ENCODE results near the gene DYRK1A.

The DYRK1A gene

DNA sequence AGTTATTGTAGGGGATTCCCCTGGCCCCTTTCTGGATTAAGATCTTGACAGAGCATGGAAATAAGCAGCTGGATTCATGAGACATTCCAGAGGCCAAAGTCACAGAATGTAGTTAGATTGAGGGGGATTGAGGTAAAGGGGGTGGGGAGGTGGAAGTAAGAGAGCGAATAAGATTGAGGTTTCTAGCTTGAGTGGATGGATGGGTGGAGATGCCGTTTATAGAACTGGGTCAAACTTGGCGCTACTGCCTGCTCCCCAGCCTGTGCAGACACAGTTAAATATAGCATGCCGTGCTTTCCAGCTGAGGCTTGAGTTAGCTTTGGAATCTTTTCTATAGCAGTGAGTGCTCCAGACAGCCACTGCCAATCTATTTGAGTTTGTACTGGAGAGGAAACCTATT lies 85.7 kb downstream of the DYRK1A start:
- DNase-seq = no peak

DNA sequence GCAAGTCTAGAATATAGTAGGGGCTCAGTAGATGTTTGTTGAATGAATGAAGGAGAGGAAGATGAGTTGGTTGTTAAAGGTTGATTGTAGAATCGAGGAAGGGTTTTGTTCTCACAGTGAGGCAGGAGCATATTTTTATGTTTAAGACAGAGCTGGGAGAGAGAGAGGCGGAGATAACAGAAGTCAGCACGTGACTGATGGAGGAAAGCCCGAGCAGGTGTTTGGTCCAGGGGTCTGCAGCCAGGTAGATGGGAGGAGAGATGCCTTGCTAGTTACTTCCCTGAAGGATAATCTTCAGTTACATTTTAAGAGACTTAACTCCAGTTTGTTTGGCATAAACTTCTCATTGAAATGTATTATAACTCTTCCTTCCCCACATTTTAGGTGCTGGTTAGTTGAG lies 86.8 kb downstream of the DYRK1A start:
- no peak for DNase-seq

DNA sequence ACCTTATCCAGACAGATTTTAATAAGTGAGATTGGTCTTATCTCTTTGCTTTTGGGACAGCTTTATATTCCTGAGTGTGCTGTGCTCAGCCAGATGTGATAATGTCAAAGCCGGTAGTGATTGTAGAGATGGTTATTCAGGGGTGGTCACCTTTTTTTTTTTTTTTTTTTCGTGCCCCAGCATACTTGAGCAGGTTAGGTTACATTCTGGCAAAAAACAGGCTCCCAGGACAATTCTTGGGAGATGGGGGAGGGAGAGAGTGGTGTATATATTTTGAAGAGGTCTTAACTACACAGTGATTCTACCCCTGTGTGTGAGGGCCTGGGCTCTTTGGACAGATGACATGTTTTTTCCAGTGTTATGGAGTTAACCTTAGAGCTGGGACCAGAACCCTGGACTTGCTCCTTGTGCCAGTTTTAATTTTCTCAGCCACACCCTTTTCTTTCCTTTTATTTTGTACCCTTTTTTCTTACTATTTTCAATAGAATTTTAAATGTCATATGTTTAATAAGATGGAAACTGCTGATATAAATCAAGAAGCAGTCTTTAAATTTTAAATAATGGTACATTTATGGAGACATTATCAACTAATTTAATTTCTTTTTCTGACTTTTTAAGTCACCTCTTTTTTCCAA lies 88.4 kb downstream of the DYRK1A start:
- DNase-seq = no peak

DNA sequence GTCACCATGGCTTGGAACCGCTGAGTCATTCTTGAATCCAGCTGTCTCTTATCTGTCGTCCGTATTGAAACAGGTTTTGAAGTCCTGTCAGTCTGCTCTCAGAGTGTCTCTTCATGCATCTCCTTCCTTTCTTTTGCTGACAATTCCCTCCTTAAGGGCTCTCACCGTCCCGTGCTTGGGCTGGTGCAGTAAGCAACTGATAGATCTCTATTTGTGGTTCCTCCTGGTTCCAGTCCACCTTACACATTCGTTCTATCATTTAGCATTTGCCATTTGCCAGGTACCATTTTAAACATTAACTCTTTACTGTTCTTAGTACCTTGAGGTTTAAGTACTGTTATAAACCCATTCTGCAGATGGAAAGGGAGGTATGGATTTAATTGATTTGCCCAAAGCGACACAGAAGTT lies 88.9 kb downstream of the DYRK1A start:
- no peak for DNase-seq

DNA sequence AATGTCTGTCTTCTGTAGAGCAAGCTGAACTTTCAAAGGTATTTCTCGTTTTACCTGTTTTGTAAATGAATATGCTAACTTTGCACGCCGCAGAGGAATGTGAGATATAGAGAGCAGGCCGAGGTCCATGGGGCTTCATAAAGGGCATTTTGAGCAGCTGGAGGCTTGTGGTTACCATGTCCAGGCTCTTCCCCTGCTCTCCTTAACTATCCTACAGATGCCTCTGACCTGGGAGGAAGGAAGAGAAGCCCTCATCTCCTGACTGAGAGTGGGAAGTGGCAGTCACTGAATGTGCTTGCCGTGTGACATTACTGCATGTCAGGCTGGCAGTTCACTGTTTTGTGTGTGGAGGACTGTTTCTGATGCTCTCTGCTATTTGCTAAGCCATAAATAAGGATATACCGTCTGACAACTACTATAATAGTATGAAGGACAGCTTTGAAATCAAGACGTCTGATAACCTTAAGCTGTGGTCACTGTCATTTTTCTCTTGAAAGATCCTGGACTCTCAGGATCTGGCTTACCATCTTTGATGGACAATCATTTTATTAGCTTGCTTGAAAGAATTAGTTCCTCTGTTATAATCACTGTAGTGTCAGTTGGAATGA lies 92.2 kb downstream of the DYRK1A start:
- no peak for DNase-seq

DNA sequence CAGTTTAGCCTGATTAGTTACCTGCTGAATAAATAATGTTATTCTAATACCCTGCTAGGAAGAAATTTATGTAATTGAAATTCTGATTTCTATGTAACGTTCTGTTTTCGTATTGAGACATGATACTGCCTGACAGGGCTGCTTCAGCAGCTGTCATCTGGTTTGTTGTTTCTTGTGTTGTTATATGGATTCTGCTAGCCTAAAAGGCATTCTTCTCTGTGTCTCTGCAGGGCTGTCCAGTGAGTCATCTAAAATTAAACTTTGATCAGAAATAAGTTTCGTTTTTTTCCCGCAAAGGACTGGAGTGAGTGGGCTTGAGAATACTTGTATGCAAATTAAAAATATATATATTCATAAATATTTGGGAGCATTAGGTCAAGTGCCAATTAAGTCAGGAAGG lies 93.0 kb downstream of the DYRK1A start:
- DNase-seq = no peak

DNA sequence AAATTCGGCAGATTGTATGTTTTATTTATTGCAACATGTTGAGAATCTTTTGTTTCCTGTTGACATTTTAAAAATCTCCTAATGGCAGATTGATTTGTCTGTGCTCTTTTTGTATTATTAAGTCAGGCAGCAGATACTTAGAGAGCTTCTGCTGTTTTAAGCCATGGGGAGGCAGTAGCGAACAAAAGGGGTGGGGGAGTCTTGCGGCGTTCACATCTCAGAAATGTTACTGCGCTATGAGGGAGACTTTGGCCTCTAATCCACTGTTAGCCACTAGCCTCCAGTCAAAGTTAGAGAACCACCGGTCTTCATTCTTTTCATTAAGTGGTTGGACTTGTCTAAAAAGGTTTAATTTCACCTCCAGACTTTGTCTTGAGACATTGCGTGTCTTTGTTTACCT lies 93.6 kb downstream of the DYRK1A start:
- DNase-seq = no peak

DNA sequence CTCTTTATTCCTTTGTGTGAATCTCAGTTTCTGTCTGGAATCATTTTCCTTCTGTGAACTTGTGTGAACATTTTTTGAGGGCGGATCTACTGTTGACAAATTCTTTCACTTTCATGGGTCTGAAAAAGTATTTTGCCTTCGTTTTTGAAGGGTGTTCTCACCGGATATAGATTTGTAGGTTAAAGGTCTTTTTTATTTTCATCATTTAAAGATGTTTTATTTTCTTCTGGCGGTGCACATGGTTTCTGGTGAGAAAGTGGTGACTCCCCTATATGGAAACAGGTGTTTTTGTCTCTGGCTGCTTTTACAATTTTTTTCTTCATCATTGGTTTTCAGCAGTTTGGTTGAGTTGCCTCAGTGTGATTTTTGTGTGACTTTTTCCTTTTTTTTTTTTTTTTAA lies 94.9 kb downstream of the DYRK1A start:
- DNase-seq = no peak

DNA sequence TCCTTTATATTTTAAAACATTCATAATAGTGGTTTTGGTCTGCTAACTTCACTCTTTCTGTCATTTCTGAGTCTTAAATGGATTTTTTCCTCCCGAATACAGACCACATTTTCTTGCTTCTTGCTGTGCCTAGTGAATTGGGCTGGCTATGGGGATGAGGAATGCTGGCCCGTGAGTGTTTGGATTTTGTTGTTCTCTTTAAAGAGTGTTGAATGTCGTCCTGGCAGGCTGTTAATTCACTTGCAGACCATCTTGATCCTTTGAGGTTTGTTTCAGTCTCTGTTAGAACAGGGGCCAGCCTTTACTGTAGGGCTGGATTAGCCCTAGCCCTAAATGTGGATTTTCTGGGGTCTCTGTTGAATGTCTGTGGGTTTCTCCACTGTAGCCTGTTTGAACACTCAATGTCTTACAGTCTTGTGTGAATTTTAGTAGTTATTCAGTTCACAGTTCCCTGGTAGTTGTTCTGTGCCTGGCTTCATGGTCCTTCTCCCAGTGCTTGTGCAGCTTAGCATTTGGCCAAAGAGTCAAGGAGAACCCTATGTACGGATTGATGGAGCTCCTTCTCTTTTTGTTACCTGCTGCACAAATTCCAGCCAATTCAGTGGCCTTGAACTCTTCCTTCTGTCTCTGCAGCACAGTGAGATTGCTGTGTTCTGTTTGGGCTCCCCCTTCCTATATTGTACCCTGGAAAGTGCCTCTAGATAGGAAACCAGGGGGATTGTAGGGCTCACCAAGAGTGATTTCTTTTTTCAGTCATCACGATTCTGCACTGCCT lies 95.7 kb downstream of the DYRK1A start:
- no peak for DNase-seq

DNA sequence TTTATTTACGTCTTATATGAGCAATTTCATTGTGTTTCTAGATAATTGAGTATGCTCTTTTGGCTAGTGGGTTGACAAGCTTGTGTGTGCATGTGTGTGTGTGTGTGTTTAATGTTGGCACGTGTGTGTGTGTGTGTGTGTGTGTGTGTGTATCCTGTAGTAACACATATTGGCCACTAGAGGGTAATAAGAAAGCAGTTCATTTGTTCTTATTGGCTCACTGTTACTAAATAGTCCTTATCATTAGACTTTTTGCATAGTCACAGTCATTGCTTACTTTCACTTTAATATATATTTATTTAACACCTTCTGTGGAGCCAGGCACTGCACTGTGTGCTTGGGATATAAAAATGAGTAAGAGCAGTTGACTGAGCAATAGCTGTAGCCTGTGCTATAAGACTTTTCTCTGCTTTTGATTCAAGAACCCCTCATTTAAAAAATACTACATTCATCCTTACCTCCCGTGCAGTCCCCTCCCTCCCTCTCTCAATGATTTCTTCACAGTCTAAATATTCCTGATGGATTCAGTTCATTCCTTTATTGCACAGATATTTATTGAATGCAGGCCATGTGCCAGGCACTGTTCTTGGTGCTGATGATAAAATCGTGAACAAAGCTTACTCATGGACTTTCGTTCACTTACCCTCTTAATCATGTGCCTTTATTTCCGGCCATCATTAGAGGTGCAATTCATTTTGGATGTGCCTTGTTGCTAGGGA lies 96.7 kb downstream of the DYRK1A start:
- DNase-seq = no peak

DNA sequence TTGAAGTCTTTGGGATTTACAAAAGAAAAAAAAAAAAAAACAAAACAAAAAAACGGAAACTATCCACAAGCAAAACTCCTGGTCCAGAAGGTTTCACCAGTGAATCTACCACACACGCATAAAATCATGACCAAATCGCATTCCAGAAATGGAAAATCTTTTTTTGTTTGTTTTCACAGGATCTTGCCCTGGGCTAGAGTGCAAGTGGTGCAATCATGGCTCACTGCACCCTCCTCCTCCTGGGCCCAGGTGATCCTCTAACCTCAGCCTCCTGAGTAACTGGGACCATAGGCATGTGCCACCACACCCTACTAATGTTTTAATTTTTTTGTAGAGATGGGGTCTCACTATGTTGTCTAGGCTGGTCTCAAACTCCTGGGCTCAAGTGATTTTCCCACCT lies 100.5 kb downstream of the DYRK1A start:
- no peak for DNase-seq

DNA sequence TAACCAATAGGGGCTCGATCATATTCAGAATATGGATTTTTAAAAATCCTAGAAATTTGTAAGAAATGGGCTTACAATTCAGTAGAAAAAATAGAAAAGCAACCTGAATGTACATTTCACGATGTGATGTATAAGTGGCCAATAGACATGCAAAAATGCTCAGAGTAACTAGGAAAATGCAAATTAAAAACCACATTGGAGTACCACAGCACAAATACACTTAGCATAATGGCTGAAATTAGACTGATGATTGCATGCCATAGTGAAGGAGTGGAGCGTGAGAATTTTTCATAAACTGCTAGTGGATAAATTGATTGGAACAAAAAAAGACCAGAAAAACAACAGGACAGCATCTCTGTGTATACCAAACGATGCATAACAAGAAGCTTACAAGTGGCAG lies 102.3 kb downstream of the DYRK1A start:
- no peak for DNase-seq

DNA sequence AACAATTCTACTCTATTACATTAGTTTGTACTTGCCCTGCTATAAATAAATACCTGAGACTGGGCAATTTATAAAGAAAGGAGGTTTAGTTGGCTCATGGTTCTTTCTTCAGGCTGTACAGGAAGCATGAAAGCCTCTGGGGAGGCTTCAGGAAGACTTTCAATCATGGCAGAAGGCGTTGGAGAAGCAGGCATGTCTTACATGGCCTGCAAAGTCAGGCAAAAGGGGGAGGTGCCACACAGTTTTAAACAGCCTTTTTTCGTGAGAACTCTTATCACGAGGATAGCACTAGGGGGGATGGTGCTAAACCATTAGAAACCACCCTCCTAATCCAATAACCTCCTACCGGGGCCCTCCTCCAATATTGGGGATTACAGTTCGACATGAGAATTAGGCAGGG lies 102.9 kb downstream of the DYRK1A start:
- no peak for DNase-seq

DNA sequence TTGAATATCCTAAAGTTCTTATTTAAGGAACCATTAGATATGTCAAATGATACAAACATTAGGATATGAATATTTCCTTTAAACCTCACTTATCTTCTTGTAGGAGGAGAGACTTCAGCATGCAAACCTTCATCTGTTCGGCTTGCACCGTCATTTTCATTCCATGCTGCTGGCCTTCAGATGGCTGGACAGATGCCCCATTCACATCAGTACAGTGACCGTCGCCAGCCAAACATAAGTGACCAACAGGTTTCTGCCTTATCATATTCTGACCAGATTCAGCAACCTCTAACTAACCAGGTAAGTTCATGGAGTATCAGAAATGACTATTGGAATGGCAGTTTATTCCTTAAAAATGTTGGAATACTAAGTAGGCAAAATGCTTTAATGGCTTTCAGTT lies 106.0 kb downstream of the DYRK1A start:
- DNase-seq = no peak

DNA sequence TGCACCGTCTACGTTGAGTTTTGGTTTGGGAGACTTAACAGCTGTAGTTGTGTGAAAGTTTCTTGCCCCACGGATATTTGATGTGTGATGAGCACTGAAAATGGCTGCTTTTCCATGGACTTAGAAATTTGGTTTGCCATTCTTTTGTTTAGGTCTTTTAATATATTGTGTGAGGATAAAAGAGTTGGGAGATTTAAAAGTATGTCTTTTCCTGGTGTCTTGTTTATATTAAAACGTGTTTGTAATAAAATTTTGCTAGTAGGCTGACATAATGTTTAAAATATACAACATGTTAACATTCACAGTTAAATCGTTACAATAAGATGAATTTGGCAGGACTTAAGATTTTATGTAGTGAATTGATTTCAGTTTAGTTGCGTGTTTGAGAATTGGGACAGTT lies 106.9 kb downstream of the DYRK1A start:
- DNase-seq = no peak

DNA sequence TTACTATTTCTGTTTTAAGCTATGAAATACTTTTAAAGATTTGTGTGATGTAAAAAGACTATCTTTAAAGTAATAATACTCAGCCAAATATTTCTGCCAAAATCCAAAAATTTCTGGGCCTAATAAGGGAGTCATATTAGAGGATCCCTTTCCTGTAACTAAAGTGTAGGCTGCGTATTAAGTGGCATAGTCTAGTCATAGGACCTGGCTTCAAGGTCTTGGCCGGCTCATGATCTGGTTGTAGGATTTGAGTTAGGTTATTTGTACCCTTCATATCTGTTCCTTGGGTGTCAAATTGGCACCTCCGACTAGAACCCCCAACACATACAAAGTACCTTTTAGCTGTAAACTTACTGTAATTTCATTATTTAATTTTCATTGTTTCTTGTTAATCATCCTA lies 107.8 kb downstream of the DYRK1A start:
- DNase-seq = no peak

DNA sequence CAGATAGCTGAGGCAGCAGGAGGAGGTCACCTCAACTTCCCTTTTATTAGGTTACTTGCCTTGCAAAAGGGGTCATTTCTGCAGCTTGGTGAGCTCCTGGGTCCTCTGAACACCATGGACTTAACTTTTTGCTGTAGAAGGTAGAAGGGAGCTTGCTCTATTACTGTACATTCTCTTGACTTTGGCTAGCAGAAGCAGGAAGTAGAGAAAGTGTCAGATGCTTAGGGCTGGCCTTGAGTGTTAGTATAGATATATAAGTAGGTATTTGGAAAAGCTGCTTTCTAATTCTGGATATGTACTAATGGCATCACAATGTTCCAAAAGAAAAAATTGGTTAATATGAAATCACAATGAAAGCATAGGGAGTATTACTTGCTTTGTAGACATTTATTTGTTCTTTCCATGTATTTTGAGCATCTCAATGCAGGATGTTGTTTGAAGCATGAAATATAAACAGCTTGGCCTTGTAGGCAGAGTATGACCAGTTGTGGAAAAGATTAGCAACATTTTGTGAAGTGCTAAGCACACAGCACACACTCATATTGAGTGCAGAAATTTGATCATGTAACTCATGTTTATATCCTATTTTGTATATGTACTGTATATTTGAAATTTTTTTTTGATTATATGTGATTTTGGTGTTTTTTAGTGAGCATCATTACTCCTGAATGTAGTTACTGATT lies 108.8 kb downstream of the DYRK1A start:
- no peak for DNase-seq

DNA sequence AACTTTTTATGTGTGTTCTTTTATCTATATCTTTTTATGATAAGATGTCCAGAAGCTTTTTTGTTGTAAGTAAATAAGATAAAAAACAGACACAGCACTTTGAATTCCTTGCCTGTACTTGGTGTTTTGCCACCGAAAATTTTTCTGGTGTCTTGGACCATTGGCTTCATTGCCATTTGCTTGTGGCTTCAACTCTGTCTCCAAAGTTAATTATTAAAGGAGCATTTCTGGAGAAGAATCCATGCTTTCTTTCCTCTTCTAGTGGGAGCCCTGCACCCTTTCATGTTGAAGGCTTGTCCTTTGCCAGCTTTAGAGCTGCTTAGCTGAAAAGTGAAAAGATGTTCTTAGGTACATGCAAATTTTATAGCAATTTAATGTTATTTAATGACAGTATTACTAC lies 112.2 kb downstream of the DYRK1A start:
- no peak for DNase-seq

DNA sequence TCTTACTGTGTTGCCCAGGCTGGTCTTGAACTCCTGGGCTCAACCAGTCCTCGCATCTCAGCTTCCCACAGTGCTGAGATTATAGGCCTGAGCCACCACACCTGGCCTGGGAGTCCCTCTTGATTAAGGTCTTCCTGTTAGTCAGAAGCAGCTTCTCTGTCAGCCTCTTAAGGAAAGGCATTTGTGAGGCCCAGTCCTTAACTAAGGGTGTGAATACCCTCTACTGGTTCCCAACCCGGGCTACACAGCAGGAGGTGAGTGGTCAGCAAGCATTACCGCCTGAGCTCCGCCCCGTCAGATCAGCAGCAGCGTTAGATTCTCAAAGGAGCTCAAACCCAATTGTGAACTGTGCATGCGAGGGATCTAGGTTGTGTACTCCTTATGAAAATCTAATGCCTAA lies 117.2 kb downstream of the DYRK1A start:
- DNase-seq = no peak

DNA sequence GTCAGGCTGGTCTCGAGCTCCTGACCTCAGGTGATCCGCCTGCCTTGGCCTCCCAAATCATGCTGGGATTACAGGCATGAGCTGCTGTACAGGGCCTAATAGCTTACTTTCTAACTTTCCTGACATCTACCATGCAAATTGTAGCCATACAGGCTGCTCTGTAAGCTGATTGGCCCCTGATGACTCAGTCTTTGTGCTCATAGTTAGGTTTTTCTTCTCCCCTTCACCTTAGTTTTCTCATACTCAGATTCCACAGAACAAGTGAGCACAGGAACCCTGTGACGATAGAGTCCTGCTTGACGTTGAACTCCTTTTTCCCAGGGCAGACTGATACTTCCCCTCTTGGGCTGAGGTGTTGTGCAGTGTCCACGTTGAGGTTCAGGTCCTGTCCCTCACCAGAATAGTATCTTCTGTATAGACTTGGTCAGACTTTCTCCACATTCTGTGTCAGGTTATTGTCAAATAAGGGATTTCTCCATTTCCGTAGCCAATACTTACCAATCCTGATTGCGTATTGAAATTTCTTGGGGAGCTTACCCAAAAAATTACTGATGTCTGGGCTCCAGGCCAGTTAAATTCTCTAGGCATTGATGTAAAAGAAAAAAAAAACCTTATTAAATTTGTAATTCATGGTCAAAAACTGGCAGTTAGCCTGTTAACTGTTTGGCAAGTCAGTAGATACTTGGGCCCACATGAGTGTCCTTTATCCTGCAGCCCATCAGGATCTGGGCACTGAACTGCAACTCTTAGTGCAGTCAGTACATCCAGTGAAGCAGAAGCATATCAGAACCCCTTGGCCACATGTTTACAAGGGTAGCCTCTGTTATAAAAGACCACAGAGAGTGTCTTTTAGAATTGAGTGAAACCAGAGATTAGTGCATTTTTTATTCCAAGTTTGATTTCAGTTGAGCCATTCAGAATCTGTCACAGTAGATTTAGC lies 118.2 kb downstream of the DYRK1A start:
- no peak for DNase-seq

DNA sequence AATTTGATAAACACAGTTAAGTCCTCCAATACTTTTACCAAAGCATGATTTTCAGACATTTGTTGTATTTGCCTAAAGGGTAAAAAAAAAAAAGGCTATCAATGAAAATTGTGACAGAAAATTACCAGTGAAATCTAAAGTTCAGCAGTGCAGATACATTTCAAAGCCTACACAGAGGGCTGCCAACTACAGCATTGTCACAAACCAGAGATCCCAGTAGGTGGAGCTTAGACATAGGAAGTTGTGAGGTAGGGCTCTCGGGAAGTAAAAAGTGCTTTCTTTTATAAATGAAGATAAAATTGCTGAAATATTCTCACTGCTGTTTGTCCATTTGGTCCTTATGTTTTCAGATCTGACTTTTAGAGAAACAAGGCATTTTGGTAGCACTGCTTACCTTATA lies 123.0 kb downstream of the DYRK1A start:
- DNase-seq = no peak

DNA sequence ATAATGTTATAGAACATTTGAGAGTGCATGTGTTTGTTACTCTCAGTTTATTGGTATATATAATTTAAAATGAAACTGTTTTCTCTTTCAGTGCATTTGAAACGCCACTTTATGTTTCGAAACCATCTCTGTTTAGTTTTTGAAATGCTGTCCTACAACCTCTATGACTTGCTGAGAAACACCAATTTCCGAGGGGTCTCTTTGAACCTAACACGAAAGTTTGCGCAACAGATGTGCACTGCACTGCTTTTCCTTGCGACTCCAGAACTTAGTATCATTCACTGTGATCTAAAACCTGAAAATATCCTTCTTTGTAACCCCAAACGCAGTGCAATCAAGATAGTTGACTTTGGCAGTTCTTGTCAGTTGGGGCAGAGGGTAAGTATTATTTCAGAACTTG lies 123.5 kb downstream of the DYRK1A start:
- DNase-seq = no peak
